Measurements from ENCODE around the gene SRGAP3.

GRCh38 chr3:9207116-9207763 is 42.2 kb downstream of the SRGAP3 start:
- TF ChIP-seq CTCF (conservative IDR thresholded peaks at IDR 0.05; ENCODE audit: low read length) (no peak), EZH2phosphoT487 (IDR thresholded peaks at IDR 0.05; ENCODE audit: borderline replicate concordance) (no peak)

Measured in Loucy (cell line).